Body of pancreas (tissue), 4 donors: ENCODE data around the gene KHDC1L. TPM values are rescaled to one million over a fixed set of nuclear protein-coding genes. Genes with fewer than 3 reads are reported as not detected.

Source experiments
- ATAC-seq: fragments of 150-250 bp; one replicate; pipeline ENCODE4 v1.9.1; 2016
- DNase-seq, 4 donors: peaks; one replicate each; pipeline ENCODE4 v3.0.0-alpha.2; 2019
- H3K27ac ChIP-seq, 4 donors: fragments of 200-600 bp; sonication (generic); 1 replicate in 3 of 4; 2 replicates in 1 of 4; pipeline versions ENCODE4 v1.5.1 to v1.6.1; 2016 to 2019; ENCODE audit warnings: mild to moderate bottlenecking in 1 of 4, mixed read lengths in 1 of 4, moderate library complexity in 1 of 4
- H3K27me3 ChIP-seq, 2 donors: fragments of 200-600 bp; sonication (generic); one replicate each; pipeline ENCODE4 v1.6.0; 2016; ENCODE audit warnings: mild to moderate bottlenecking in 1 of 2
- H3K36me3 ChIP-seq, 2 donors: fragments of 200-600 bp; sonication (generic); replicated peaks in 1 of 2; 2 replicates each; pipeline ENCODE4 v1.5.1; 2016; ENCODE audit warnings: low read depth in 2 of 2; ENCODE audit not compliant: insufficient read depth in 1 of 2
- H3K4me1 ChIP-seq: fragments of 200-600 bp; sonication (generic); one replicate; pipeline ENCODE4 v1.6.0; 2016
- H3K4me3 ChIP-seq, 2 donors: fragments of 200-600 bp; sonication (generic); 1 replicate in 1 of 2; 2 replicates in 1 of 2; pipeline ENCODE4 v1.5.1; 2016 to 2019
- H3K9me3 ChIP-seq, 3 donors: fragments of 200-600 bp; sonication (generic); 1 replicate in 2 of 3; 2 replicates in 1 of 3; pipeline ENCODE4 v1.5.1; 2016
- CTCF ChIP-seq, 7 experiments: fragments of 450-650 bp in 4 of 7; fragments of 200-600 bp in 3 of 7; sonication (generic) in 3 of 7; IDR thresholded peaks; one replicate each; pipeline ENCODE4 v1.5.1; 2016 to 2019; ENCODE audit warnings: antibody characterized with exemption in 7 of 7
- POLR2A ChIP-seq, 3 donors: fragments of 450-650 bp; IDR thresholded peaks; one replicate each; pipeline ENCODE4 v1.6.1; 2016; ENCODE audit warnings: antibody characterized with exemption in 3 of 3, mild to moderate bottlenecking in 2 of 3
- WGBS, 2 donors: methylation state at CpG; one replicate each; pipeline ENCODE4 v1.1.5; 2017; 5-methylcytosine and 5-hydroxymethylcytosine counted together
- intact Hi-C: fragments of 100-400 bp; cut with DNase I; formaldehyde crosslinking; loops from one replicate; pipeline ENCODE4 v1.15.1; 2023
- total RNA-seq, 2 donors: library from RNA; depleted of rRNA; stranded (reverse); fragments of >200 nt; gene quantifications; one replicate each; pipeline ENCODE4 v1.1.0, GENCODE V29; 2016

Gene KHDC1L
- total RNA-seq, 2 donors from 2014 or later: not detected

GRCh38 chr6:73207221-73207837 lies 18.0 kb downstream of the KHDC1L start:
- Histone ChIP-seq H3K36me3 (no peaks in the 10 kb centered on the region), H3K4me3 (no peak overlapping the region), H3K4me1 (no peaks in the 10 kb centered on the region), H3K9me3 (no peaks in the 10 kb centered on the region), H3K27ac (no peak overlapping the region), H3K27me3 (no peaks in the 10 kb centered on the region)
- intact Hi-C loops: no loop called here
- ATAC-seq (no peak), DNase-seq (no peak)
- WGBS, 2 donors: 74 to 77% methylated on average over 3 of the region's 3 CpGs
- TF ChIP-seq CTCF (IDR thresholded peaks at IDR 0.05) (no peak), POLR2A (IDR thresholded peaks at IDR 0.05) (no peak)

- 75 to 77% methylated on average over 4 of the region's 4 CpGs for WGBS, 2 donors
- Histone ChIP-seq H3K4me1 (no peaks in the 10 kb centered on the region), H3K36me3 (no peaks in the 10 kb centered on the region), H3K4me3 (no peak overlapping the region), H3K9me3 (no peaks in the 10 kb centered on the region), H3K27ac (no peak overlapping the region), H3K27me3 (no peaks in the 10 kb centered on the region)
- intact Hi-C loops: no loop called here
- DNase-seq (no peak), ATAC-seq (no peak)
- TF ChIP-seq CTCF (IDR thresholded peaks at IDR 0.05): no peak
- no peak for TF ChIP-seq POLR2A (IDR thresholded peaks at IDR 0.05)
Observed at GRCh38 chr6:73204252-73204651, 21.0 kb downstream of the KHDC1L start.

- WGBS, 2 donors: 79 to 97% methylated on average over 1 of the region's 1 CpG
- TF ChIP-seq CTCF (IDR thresholded peaks at IDR 0.05) (no peak), POLR2A (IDR thresholded peaks at IDR 0.05) (no peak)
- DNase-seq: no peak
Observed at GRCh38 chr6:73203098-73203497, 22.2 kb downstream of the KHDC1L start.

GRCh38 chr6:73200735-73201134 lies 24.6 kb downstream of the KHDC1L start:
- Histone ChIP-seq H3K4me1 (no peaks in the 10 kb centered on the region), H3K27me3 (no peaks in the 10 kb centered on the region), H3K4me3 (no peak overlapping the region), H3K27ac (no peak overlapping the region), H3K36me3 (no peaks in the 10 kb centered on the region), H3K9me3 (no peaks in the 10 kb centered on the region)
- TF ChIP-seq CTCF (IDR thresholded peaks at IDR 0.05): no peak
- TF ChIP-seq POLR2A (IDR thresholded peaks at IDR 0.05): no peak
- intact Hi-C loops: no loop called here
- ATAC-seq: no peak
- 61 to 70% methylated on average over 4 of the region's 4 CpGs for whole genome bisulfite sequencing, 2 donors
- no peak for DNase-seq

More at GRCh38 chr6:73203098-73203497, 22.2 kb downstream of the KHDC1L start:
- H3K27ac ChIP-seq: no peak overlapping the region
- H3K36me3 ChIP-seq: no peaks in the 10 kb centered on the region
- H3K4me3 ChIP-seq: no peak overlapping the region
- intact Hi-C loops: no loop called here
- H3K9me3 ChIP-seq: no peaks in the 10 kb centered on the region
- no peak for ATAC-seq
- H3K27me3 ChIP-seq: no peaks in the 10 kb centered on the region
- no peaks in the 10 kb centered on the region for H3K4me1 ChIP-seq

GRCh38 chr6:73200247-73200646 lies 25.0 kb downstream of the KHDC1L start:
- TF ChIP-seq CTCF (IDR thresholded peaks at IDR 0.05): no peak
- TF ChIP-seq POLR2A (IDR thresholded peaks at IDR 0.05): no peak
- H3K4me1 ChIP-seq: no peaks in the 10 kb centered on the region
- no peaks in the 10 kb centered on the region for H3K36me3 ChIP-seq
- H3K27ac ChIP-seq: no peak overlapping the region
- H3K27me3 ChIP-seq: no peaks in the 10 kb centered on the region
- no peak overlapping the region for H3K4me3 ChIP-seq
- no peak for DNase-seq
- intact Hi-C loops: no loop called here
- no peaks in the 10 kb centered on the region for H3K9me3 ChIP-seq
- WGBS, 2 donors: 49 to 60% methylated on average over 3 of the region's 3 CpGs
- no peak for ATAC-seq
